ENCODE data around the gene KLHL26.
"Not testable (repeated sequence)": the region's sequence is repeated elsewhere in the genome, so short reads cannot be mapped to it uniquely, and the experiment has no call there.

The KLHL26 gene

DNA sequence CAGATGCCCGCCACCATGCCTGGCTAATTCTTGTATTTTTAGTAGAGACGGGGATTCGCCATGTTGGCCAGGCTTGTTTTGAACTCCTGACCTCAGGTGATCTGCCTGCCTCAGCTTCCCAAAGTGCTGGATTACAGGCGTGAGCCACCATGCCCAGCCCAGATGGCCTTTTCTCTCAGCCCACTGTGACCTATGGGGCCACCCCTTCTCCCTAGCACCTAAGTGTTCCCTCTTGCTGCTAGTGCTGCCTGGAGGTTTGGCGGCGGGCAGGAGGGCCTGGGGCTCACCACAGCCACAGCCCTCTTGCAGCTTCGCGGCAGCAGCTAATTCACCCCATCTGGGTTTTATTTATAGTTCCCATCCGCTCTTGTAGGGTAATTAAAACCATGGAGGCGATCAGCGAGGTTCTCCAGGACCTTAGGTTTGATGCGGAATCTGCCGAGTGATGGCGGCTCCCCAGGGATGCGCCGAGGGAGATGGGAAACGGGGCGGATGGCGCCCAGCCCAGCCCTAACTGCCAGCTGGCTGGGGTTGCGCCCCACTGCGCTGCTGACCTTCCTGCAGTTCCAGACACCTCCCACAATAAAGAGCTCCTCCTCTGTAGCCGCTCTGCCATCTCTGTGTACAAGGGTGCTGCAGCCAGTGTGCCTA is 45.0 kb upstream of the KLHL26 start:
- Histone ChIP-seq H2AFZ (ENCODE audit: low read depth, low read length) (no peak overlapping the region), H3K4me2 (ENCODE audit: low read length) (no peak overlapping the region), H3K9me3 (ENCODE audit: insufficient read depth, low read length) (peaks cover 2% of the 10 kb centered on the region; the same call in 1 of the 2 replicates), H4K20me1 (ENCODE audit: insufficient read depth, low read length) (no peaks in the 10 kb centered on the region; the same call in 1 of the 2 replicates), H3K4me3 (ENCODE audit: low read length) (no peak overlapping the region), H3K27ac (ENCODE audit: low read length) (no peak overlapping the region), H3K4me1 (ENCODE audit: low read length) (peaks cover 26% of the 10 kb centered on the region), H3K27me3 (ENCODE audit: low read depth, low read length) (no peaks in the 10 kb centered on the region), H3K79me2 (ENCODE audit: low read length) (peaks cover 15% of the 10 kb centered on the region), H3K36me3 (replicated peaks; ENCODE audit: low read depth, low read length) (peaks cover 10% of the 10 kb centered on the region), H3K9ac (ENCODE audit: low read length) (no peak overlapping the region)
- TF ChIP-seq, protein P1, sequence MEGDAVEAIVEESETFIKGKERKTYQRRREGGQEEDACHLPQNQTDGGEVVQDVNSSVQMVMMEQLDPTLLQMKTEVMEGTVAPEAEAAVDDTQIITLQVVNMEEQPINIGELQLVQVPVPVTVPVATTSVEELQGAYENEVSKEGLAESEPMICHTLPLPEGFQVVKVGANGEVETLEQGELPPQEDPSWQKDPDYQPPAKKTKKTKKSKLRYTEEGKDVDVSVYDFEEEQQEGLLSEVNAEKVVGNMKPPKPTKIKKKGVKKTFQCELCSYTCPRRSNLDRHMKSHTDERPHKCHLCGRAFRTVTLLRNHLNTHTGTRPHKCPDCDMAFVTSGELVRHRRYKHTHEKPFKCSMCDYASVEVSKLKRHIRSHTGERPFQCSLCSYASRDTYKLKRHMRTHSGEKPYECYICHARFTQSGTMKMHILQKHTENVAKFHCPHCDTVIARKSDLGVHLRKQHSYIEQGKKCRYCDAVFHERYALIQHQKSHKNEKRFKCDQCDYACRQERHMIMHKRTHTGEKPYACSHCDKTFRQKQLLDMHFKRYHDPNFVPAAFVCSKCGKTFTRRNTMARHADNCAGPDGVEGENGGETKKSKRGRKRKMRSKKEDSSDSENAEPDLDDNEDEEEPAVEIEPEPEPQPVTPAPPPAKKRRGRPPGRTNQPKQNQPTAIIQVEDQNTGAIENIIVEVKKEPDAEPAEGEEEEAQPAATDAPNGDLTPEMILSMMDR (IDR thresholded peaks at IDR 0.05; ENCODE audit: low read depth, low read length): no peak
- no peak for TF ChIP-seq EZH2phosphoT487 (IDR thresholded peaks at IDR 0.05; ENCODE audit: low read depth)

DNA sequence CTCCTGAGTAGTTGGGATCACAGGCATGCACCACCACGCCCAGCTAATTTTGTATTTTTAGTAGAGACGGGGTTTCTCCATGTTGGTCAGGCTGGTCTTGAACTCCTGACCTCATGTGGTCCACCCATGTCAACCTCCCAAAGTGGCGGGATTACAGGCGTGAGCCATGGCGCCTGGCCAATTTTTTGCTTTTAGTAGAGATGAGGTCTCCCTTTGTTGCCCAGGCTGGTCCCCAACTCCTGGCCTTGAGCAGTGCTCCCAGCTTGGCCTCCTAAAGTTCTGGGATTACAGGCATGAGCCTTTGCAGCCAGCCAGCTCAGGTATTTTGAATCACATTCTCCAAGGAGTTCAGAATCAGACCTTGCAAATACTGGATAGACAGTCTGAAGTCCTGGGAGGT is 44.1 kb upstream of the KLHL26 start:
- H3K27me3 ChIP-seq (ENCODE audit: low read depth, low read length); H3K36me3 ChIP-seq (replicated peaks; ENCODE audit: low read depth, low read length); H3K27ac ChIP-seq (ENCODE audit: low read length); H4K20me1 ChIP-seq (ENCODE audit: insufficient read depth, low read length); H3K4me2 ChIP-seq (ENCODE audit: low read length); H3K4me3 ChIP-seq (ENCODE audit: low read length); H3K9ac ChIP-seq (ENCODE audit: low read length); H2AFZ ChIP-seq (ENCODE audit: low read depth, low read length); H3K9me3 ChIP-seq (ENCODE audit: insufficient read depth, low read length): not testable (repeated sequence)
- peaks cover 21% of the 10 kb centered on the region for H3K4me1 ChIP-seq (ENCODE audit: low read length)
- H3K79me2 ChIP-seq (ENCODE audit: low read length): peaks cover 15% of the 10 kb centered on the region

DNA sequence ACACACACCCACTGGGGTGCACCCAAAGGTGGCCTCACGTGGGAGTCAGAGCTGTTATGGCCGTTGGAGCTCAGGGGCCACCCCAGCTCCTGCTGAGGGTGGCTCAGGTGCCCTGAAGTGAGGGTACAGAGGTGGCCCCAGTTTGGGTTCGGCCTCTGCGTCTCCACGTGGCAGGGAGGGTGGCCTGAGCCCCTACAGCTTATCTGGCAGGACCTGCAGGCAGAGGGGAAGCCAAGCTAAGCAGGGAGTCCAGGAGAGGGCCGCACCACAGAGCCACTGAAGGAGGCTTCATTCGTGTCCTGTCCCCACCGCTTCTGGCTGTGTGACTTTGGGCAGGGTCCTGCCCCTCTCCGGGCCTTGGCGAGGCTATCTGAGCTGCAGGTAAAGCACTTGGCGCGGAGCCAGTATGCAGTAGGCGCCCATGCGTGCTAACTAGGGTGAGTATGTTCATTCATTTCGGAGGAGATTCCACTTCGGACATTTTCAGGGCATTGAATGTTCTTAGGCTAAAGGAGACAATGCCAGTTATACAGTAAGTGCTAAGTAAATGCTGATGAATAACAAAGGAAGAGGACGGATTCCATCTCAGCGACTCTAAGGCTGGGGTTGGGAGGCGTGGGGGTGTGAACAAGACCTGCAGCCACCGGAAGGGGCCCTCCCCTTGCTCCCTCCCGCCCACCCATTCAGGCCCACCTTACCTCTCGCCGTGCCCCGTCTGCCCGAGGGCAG is 43.3 kb upstream of the KLHL26 start:
- H3K27ac ChIP-seq (ENCODE audit: low read length): no peak overlapping the region
- peak overlapping the region; percentile 93 for H3K4me2 ChIP-seq (ENCODE audit: low read length)
- H3K9ac ChIP-seq (ENCODE audit: low read length): peak overlapping the region; percentile 65; the same call in 1 of the 2 replicates
- TF ChIP-seq, protein P1 (IDR thresholded peaks at IDR 0.05; ENCODE audit: low read depth, low read length): no peak
- no peak for TF ChIP-seq EZH2phosphoT487 (IDR thresholded peaks at IDR 0.05; ENCODE audit: low read depth)
- no peaks in the 10 kb centered on the region for H3K27me3 ChIP-seq (ENCODE audit: low read depth, low read length)
- peaks cover 14% of the 10 kb centered on the region for H3K4me1 ChIP-seq (ENCODE audit: low read length)
- no peaks in the 10 kb centered on the region for H3K9me3 ChIP-seq (ENCODE audit: insufficient read depth, low read length)
- peaks cover 15% of the 10 kb centered on the region for H3K79me2 ChIP-seq (ENCODE audit: low read length)
- no peaks in the 10 kb centered on the region; the same call in 1 of the 2 replicates for H4K20me1 ChIP-seq (ENCODE audit: insufficient read depth, low read length)
- peak overlapping the region; percentile 79 for H3K4me3 ChIP-seq (ENCODE audit: low read length)
- H2AFZ ChIP-seq (ENCODE audit: low read depth, low read length): no peak overlapping the region
- peaks cover 8% of the 10 kb centered on the region for H3K36me3 ChIP-seq (replicated peaks; ENCODE audit: low read depth, low read length)

DNA sequence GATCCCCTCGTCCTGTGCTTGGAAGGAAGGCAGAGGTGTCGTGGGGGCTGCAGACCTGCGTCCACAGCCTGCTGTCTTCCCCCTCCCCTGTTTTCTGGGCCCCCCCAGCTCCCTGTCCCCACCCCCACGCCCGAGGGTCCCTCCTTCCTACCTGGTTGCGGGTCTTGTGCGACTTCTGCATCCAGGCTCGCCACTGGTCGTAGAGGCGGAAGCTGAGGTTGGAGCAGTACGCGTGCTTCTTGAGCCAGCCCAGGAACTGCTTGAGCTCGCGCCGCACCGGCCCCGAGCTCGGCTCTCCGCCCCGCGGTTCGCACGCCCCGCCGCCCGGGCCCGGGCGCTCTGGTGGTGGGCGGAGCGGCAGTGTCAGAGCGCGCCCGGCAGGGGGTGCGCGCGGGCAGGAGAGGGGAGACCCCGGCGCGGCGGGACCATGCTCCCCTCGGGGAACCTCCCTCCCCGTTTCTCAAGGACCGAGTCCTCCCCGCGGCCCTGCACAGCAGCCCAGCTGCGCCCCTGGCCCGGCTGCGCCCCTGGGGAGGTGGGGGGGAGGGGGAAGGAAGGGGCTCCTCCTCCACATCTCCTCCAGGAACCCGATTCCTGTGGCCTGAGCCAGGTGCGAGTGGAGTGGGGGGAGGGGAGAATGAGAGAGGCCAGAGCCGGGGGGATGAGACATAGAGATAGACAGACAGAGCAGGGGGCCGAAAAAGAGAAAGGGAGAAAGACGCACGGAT is 42.6 kb upstream of the KLHL26 start:
- Histone ChIP-seq H3K4me2 (ENCODE audit: low read length) (peak overlapping the region; percentile 93), H2AFZ (ENCODE audit: low read depth, low read length) (peak overlapping the region; percentile 43; the same call in 1 of the 2 replicates), H3K27me3 (ENCODE audit: low read depth, low read length) (no peaks in the 10 kb centered on the region), H3K36me3 (replicated peaks; ENCODE audit: low read depth, low read length) (peaks cover 8% of the 10 kb centered on the region), H3K9me3 (ENCODE audit: insufficient read depth, low read length) (no peaks in the 10 kb centered on the region), H4K20me1 (ENCODE audit: insufficient read depth, low read length) (no peaks in the 10 kb centered on the region; the same call in 1 of the 2 replicates), H3K79me2 (ENCODE audit: low read length) (peaks cover 14% of the 10 kb centered on the region), H3K9ac (ENCODE audit: low read length) (peak overlapping the region; percentile 65), H3K27ac (ENCODE audit: low read length) (no peak overlapping the region), H3K4me3 (ENCODE audit: low read length) (peak overlapping the region; percentile 79), H3K4me1 (ENCODE audit: low read length) (peaks cover 14% of the 10 kb centered on the region)
- TF ChIP-seq EZH2phosphoT487 (IDR thresholded peaks at IDR 0.05; ENCODE audit: low read depth): no peak
- TF ChIP-seq, protein P1 (IDR thresholded peaks at IDR 0.05; ENCODE audit: low read depth, low read length): peak; percentile 87
